Islet precursor cell (in vitro differentiated cells): ENCODE measurements around the gene UBAC2.

ENCODE experiments used
- DNase-seq: peaks from one replicate; pipeline ENCODE4 v3.0.0-alpha.2; 2018

The UBAC2 gene

DNA sequence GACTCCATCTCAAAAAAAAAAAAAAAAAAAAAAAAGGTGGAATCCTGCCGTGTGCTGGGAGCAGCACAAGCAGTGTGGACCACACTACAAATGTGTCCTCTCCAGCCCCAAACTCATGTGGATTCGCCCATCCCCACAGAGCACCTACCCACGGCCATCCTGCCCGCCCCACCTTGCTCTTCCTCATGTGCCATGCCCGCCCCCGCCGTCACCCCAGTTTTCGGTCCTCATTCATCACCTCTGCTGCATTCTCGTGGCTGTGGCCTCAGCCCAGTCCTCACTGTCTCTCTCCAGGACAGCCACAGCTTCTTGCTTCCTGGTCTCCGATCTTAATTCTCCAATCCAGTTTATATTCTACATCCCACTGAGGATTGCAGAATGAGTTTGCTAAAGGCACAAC is 220.6 kb downstream of the UBAC2 start:
- no peak for DNase-seq

DNA sequence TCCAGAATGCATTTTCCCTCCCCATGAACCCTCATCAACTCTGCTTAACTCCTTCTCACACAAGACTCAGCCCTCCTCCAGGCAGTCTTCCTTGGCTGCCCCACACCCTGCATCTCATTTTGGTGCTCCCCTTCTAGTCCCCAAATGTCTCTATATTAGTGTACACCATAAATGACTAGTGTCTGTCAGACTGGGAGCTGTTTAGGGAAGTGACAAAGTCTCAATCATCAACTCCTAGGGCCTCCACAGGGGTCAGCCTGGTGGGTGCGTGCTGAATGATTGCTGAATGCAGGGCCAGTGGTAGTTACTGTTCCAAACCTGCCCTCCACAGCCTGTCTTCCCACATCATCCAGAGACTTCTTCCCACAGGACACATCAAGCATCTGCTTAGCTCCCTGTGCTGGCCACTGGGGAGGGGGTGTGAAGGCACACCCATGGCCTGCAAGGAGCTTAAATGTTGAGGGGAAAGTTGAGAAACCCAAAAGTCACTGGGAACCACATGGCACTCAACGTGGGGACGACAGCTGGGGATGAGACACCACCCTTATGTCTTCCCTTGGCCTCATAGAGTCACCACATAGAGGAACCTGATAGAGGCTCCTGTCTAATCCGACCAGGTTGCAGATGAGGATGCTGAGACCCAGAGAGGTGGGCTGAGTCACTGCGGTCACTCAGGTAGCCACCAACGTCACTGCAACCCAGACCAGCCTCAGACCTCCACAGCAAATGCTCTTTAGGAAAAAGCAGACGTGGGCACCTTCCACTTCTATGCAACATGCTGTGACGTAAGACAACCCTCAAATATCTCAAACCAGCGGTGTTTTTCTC is 221.3 kb downstream of the UBAC2 start:
- no peak for DNase-seq

DNA sequence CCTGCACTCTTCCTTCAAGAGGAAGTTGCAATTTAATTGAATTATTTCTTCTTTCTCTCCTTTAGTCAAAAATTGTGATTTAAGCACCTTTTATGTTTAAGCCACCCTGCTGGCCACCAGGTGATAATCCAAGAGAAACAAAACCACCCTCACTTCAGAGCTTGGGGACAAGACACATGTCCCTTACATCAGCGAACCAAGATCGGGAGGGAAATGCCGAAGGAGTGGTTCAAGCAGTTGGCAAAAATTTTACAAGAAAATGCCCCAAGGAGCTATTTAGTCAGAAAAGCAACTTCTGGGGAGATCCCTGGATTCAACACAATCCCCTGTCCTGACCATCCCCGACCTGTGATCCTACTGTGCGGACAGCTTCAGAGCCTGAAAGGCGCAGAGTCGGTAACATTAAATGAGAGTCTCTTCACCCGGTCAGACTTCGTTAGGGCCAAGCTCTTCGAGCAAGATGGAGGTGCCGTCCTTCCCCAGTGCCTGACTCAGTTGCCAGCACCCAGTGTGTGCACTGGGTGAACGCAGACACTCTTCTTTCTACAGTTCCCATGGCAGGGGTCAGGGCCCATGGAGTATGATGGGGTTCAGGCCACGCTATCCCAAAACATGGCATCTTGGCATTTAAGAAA is 222.0 kb downstream of the UBAC2 start:
- peak; percentile 17 for DNase-seq

DNA sequence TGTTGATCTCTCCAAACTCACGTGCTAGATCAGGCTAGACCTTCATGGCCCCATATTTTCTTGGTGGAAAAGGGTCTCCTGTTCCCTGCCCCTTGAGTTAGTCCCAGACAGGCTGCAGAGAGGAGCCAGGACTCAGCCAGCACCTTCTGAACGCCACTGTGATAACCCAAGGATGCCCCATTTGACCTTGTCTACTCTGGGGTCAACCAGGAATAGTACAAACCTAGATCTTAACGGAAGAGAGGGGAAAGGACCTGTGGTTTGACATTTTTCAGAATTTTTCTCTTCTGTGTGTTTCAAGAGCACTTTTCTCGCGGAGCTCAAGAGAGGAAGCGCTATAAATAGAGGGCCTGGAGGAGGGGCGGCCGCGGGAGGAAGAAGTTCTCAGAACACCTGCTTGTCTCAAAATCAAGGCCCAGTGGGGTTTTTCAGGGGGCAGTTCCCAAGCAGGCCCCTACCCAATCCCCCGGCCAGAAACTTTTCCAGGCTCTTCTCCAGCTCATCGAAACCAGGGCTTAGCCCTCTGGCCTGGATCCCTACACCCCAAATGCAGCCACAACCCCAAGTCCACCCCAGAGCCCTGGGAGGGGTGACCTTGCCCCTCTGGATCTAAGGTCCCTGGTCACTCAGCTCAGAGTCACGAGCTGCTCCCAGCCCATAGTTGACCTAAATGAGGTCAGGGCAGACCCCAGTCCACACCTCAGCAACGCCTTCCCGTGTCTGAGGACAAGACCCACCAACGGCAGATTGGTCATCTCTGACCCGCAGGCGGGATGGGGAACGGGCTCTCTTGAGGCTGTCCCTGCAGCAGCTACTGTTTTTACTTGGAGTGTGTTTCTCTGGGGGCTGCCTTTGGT is 225.1 kb downstream of the UBAC2 start:
- DNase-seq: peak; percentile 42

DNA sequence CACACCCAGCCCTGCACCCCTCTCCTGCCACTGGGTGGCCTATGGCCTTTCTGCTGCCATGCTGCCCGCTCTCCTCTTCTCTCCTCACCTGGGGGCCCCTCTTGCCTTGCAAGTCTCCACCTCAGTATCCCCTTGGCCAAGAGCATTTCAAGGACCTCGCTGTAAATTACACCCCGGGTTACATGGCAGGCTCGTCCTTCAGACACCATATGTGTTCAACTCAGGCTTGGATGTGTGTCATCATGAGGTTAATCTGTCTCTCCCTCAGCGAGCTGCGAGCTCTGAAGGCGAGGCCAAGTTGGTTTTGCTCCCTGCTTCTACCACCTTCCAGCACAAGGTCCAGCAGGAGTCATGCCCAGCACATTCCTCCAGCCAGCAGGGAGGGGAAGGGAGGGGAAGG is 225.8 kb downstream of the UBAC2 start:
- DNase-seq: peak; percentile 26

DNA sequence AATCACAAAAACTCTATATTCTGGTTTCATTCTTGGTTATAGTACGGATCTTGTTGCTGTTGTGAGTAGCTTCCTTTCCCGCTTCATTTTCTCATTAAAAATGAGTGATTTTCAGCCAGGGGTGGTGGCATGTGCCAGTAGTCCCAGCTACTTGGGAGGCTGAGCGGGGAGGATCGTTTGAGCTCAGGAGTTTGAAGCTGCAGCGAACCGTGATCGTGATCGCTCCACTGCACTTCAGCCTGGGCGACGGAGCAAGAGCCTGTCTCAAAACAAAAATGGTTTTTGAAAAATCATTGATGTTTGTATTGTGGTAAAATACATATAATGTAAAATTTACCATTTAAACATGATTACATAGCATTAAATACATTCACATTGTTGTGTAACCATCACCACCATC is 229.0 kb downstream of the UBAC2 start:
- no peak for DNase-seq

DNA sequence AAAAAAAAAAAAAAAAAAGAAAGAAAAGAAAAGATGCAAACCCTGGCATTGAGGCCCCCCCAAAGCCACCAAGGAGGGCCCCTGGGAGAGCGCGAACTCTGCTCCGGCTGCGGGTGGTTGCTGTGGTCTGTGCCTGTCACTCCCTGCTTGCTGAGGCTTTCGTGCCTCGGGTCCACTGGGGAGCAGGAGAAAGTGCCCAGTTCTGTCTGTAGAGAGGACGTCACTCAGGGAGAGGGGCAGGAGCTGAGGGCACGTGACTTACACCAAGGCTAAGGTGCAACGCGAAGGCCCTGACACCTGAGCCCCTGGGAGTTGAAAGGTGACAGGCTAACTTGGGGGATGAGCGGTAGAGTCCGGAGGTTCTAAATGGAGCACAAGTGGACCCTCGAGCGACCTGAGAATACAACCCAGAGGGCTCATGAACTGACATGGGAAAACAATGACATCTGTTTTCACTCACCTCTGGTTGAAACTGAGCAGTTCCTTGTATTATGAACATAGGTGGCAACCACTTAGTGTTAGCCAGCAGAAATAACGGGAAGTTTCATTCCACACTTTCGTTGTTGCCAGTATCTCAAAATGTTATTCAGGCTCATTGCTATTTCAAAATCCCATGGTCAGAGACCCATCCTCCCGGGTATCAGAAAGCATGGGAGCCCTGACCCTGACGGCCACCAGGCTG is 231.4 kb downstream of the UBAC2 start:
- DNase-seq: peak; percentile 43

DNA sequence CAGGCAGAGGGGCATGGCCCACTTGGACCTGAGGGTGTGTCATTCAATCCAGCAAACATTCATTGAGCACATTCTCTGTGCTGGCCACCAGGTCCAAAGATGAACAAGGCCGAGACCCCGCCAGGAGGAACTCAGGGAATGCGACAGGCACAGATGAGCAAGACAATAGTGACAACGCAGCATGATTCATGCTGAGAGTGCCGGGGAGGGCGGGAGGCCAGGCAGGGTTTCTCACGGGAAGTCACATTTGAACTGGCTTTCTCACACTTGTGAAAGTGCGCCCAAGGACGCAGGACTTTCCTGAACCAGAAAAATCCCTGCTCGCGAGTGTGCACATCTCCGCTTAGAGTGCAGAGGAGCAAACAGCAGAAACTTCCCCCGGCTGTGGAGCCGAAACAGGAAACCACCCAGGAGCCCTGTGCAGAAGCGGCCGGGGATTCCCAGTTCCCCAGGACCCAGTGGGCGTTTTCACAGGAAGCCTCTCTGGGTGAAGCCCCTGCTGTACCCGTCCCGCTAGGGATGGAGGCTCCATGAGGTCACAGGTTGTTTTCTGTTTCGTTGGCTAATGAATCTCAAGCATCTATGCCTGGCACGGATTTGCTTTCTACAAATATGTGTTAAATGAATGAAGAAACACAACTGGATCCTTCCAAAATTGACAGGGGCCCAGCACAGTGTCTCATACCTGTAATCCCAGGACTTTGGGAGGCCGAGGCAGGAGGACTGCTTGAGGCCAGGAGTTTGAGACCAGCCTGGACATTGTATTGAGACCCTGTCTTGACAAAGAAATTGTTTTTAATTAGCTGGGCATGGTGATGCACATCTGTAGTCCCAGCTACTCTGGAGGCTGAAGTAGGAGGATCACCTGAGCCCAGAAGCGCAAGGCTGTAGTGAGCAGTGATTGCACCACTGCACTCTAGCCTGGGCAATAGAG is 232.2 kb downstream of the UBAC2 start:
- peak; percentile 95 for DNase-seq

DNA sequence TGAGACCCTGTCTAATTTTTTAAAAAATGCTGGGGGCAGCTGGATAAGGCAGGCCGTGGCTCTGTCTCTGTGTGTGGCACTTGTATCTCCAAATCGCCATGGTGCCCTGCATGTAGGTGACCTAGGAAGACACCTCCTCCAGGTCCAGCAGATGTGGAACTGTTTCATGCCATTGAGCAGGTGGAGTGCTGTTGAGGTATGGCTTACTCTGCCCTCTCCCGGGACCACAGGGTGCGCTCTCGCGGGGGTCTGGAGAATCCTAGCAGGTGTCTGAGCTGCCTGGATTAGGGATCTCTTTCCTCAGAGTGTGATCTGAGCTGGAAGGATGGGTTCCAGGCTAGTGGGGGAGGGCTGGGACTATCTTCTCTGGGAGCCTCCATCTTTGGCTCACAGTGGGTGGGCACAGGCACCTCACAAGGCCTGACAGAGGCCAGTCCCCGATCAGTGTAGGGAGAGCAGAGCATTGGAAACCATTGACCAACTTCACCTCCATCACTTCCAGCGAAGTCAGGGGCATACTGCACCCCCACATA is 233.0 kb downstream of the UBAC2 start:
- no peak for DNase-seq

DNA sequence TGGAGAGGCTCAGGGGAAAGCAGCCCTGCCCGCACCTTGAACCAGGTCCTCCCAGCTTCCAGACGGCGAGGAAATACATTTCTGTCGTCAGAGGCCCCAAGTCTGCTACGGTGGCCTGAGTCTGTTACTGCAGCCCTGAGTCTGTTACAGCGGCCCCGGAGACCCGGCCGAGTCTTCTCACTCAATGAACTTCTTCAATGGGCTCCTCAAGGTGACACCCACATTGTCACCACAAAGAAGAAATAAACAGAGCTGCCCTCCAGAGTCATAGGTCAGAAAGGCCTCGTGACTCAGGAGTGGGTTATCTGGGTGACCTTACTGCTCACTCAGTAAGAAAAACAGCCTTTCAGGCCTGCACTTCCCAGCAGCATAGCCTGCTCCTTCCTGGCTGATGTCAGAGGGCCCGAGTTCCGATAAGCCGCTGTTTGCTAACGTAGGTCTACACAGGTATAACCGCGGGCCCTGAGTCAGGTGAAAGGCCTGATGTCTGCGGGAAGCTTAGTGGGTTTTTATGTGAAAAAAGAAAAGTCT is 233.7 kb downstream of the UBAC2 start:
- DNase-seq: peak; percentile 75

DNA sequence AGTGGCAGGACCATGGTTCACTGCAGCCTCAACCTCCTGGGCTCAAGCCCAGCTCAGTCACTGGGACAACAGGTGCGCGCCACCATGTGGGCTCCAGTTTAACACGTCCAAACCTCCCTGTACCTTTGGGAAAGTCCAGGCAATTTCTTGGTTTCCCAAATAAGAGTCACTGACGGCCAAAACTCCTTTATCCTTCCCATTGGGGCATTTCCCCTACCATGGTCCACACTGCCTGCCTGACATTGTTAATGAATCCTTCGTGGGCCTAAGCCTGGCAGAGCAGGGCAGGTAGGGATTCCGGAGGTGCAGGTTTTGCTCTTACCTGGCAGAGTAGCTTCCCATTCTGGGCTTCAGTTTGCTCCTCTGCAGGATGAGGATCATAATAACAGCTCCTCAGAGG is 234.5 kb downstream of the UBAC2 start:
- no peak for DNase-seq

DNA sequence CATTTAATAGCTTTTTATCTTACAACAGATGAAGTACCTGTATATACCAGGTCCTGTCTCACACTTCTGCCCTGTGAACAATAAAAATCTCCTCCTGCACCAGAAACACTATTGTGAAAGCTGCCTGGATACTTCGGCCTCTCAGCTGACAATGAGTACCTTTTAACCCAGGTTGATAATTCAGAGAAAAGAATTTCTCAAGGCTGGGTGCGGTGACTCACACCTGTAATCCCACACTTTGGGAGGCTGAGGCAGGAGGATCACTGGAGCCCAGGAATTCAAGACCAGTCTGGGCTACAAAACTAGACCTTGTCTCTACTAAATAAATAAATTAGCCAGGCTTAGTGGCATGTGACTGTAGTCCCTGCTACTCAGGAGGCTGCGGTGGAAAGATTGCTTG is 235.3 kb downstream of the UBAC2 start:
- DNase-seq: no peak
